ENCODE data around the gene LYPD6.
A peak's percentile ranks its signal among the peaks of the same experiment; 100 is the strongest.

LYPD6 gene

GRCh38 chr2:149409506-149409905, 79.1 kb downstream of the LYPD6 start:
- no peak for DNase-seq (ENCODE audit: low read depth)

GRCh38 chr2:149410701-149411484, 80.5 kb downstream of the LYPD6 start:
- DNase-seq (ENCODE audit: low read depth): peak; percentile 85

- DNase-seq (ENCODE audit: low read depth): no peak
Measured at GRCh38 chr2:149413487-149413886, 83.1 kb downstream of the LYPD6 start.

DNA sequence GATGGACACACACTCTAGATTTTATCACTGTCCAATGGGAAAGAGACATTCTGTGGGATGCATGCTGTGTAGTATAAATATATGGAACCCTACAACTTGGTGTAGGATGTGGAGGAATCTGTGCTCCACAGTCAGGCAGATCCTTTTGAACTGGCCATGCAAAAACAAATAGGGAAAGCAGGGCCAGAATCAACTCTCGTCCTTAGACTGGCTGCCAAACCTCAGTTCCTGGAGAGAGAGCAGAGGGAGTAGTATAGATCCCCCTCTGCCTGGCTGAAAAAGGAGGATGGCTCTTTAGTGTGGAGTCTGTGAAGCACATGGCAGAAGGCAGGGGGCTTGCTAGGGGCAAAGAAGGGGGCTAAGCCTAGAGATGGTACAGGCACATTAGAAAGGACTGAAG, 84.7 kb downstream of the LYPD6 start:
- no peak for DNase-seq (ENCODE audit: low read depth)

DNA sequence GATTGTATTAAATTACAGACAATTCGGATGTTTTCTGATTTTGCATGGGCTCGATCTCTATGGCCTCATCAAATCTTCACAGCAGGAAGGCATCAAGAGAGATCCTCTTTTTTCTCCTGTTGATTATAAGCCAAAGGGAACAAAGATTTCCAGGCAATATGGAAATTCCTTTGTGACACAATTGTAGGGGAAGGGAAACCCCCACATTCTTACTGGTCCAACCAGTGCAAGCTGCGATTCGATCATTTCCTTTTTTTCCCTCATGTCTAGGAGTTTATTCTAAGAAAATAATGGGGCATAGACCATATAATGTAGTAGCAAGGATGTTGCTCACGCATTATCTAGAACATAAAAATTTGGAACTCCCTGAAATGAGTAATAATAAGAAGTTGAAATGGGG, 87.7 kb downstream of the LYPD6 start:
- no peak for DNase-seq (ENCODE audit: low read depth)

DNA sequence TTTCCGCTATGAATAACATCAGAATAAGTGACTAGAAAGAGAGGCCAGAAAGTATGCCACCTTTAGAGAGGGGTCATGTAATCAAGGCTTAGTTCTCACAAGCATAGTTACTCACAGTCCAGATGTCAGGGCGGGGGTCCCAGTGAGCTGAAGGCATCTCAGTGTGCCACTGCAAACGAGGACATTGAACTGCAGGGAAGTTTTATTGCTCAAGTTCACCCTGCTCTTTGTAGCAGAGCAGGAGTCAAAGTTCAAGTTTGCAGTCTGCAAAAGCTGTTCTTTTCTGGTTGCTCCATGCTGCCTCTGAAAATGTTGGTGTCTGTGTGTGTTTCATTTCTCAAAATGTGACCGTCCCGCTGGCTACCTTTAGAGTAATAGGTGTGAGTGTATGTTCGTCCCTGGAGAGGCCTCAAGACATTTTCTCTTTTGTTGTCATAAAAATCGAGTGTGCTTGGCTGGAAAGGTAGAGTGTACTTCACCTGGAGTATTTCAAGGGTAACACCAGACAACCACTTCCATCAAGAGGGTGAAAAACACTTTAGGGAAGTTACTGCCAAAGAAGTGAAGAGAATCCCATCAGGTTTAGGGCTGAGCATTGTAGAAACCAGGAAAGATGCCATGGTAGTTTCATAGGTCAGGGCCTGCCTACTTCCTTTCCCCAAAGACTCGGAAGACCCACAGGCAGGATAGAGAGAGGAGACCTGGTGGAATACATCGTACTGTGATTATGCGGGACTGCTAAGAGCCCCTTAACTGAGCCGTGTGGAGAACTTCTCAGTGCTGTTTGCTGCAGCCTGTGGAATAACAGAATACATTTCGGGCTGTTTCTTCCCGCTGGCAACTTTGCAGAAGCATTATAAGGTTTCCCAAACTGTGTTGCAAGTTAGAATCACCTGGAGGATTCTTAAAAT, 89.9 kb downstream of the LYPD6 start:
- DNase-seq (ENCODE audit: low read depth): no peak

DNA sequence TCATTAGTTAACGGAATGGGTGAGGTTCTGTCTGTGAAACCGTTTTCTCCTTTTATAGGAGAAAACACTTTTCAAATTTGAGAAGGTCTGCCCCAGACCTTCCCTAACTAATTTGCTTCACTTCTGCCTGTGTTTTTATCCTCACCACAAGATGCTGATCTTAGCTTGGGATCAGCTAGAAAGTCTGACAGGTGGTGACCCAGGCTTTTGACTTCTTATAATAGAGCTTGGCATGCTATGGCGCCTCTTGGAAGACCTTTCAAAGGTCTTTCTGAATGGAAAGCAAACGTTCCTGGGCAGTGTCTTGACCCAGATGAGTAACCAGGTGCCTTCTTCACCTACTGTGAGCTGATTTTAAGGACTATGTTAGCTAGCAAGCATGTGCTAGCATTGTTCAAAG, 91.4 kb downstream of the LYPD6 start:
- no peak for DNase-seq (ENCODE audit: low read depth)

- no peak for DNase-seq (ENCODE audit: low read depth)
Measured at GRCh38 chr2:149422337-149422990, 92.1 kb downstream of the LYPD6 start.

- DNase-seq (ENCODE audit: low read depth): no peak
Measured at GRCh38 chr2:149422991-149423338, 92.6 kb downstream of the LYPD6 start.

DNA sequence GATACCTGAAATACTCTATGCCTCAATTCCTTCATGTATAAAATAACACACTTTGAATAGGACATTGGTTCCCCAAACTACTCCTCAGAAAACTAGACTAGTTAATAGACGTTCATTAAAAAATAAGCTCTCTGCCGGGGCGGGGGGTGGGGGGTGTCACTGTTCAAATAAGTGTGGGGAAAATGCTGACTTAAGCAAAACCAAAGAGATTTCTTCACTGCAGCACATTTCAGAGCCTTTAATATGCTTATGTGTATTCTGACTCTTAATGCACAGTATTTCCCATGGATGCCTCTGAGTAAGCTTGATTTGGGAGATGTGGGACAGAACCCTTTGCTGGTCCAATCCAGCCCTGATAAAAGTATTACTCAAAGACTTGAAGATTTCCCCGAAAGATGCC, 93.2 kb downstream of the LYPD6 start:
- DNase-seq (ENCODE audit: low read depth): no peak

GRCh38 chr2:149427387-149427786, 97.0 kb downstream of the LYPD6 start:
- DNase-seq (ENCODE audit: low read depth): no peak

DNA sequence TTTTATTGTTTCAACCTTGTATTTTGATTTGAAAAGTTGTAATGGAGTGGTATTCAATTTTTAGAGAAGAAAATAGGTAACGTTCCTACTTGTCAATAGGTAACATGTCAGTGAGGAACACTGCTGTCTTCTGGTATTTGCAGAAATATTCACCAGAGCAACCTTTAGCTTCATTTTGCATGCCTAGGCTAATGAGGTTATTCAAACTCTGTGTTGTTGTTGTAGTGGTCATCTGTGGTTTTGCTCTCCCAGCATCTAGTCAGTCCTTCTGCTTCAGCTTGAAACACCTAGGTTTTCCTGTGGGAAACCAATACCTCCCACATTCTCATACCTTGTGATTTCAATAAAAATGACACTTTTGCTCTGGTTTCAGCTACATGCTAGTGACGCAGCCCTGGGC, 98.4 kb downstream of the LYPD6 start:
- no peak for DNase-seq (ENCODE audit: low read depth)

- DNase-seq (ENCODE audit: low read depth): no peak
Measured at GRCh38 chr2:149430743-149431736, 100.7 kb downstream of the LYPD6 start.

DNA sequence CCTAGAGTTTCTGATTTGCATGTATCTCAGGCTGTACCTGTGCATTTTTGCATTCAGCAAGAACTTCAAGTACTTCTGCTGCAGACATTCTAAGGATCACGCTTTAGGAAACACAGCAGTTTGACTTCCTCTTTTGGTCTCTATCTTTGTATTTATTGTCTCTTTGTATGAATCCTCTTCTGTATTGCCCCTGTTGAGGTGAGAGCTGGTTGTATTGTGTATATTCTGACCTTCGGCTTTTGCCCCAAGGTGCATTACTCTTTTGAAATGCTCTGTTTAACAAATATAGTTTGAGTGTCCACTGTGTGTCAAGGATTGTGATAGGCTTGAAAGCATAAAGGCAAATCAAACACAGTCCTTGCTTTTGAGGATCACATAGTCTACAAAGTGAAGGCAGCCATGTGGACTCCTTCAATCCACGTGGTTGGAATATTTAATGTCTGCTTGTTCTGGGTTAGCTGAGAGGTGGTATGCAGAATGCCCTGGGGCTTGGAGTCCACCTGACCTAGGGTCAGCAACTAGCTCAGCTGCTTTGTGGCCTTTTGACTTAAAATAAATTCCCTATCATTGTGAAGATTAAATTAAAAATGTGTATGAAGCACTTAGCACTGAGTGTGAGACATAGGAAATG, 108.1 kb downstream of the LYPD6 start:
- DNase-seq (ENCODE audit: low read depth): no peak

DNA sequence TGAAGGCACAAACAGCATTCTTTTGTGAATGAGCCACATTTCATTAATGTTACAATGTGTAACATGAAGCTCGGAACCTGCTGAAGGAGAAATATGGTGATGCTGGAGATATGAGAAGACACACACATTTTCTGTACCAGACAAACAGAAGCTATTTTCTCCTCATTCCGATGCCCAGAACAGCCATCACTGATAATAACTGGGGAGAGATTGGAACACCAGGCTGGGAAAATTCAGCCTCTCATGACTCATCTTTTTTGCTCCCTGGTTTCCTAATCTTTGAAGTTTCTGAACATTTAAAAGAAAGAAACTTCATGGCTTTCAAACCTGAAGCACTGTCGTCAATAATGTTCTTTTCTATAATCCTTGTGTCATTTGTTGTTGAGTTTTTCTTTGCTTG, 110.9 kb downstream of the LYPD6 start:
- DNase-seq (ENCODE audit: low read depth): no peak

DNA sequence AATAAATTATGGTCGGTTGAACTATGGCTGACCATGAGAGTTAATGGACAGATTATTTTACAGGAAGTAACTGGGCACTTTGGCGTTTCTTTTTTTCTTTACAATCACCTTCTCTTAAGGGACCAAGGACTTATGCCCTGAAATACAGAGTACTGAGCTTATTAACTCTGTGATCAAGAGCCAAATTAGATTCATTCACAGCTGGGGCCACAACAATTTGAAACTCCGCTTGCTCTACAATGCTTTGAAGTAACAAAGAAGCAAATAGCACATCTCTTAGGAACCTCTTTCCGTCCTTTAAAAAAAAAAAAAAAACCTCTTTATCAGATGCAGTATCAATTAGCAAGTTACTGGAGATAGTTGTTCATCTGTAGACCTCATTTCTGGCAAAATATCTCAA, 112.0 kb downstream of the LYPD6 start:
- DNase-seq (ENCODE audit: low read depth): no peak

DNA sequence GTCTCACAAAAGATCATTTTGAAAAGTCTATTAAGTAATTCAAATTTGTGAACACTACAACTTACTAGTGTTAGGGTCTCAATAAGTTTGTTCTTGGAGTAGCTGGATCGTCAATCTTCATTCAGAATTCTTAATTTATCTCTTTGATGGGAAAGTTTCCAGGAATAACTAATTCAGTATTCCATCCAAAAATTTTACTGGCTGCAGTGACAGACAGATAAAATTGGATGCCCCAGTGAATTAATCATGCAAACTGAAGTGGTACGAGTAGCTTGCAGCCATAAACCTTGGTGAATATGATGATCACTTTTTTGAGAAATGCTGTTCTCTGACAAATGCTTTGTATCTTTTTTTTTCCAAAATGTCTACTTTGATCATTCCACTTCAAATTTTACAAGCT, 112.8 kb downstream of the LYPD6 start:
- DNase-seq (ENCODE audit: low read depth): no peak

- no peak for DNase-seq (ENCODE audit: low read depth)
Measured at GRCh38 chr2:149446748-149447147, 116.4 kb downstream of the LYPD6 start.

DNA sequence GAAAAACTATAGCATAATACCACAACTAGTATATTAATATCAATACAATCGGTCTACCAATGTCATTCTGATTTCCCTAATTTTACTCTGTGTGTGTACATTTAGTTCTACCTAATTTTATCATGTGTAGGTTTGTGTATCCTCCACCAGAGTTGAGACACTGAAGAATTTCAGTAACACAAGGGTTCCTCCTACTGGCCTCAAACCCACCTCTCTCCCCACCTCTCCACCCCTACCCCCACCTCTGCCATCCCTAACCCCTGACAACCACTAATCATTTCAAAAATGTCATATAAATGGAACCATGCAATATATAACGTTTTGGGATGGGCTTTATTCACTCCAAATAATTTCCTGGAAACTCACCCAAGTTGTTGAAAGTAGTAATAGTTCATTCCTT, 117.9 kb downstream of the LYPD6 start:
- no peak for DNase-seq (ENCODE audit: low read depth)

DNA sequence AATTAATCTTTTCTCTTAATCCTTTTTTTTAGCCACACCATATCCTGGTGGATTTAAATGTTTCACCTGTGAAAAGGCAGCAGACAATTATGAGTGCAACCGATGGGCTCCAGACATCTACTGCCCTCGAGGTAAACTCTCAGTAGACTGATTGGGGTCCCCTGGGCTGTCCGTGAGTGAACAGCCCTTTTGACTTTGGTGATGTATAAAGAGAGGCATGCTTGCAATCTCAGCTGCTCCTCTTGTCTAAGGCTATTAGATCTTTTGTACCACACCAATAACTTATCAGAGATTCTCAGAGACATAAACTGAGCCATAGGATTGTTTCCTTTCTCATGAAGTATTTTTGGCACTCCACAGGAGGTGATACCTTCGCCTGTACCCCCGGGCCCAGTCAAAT, 118.6 kb downstream of the LYPD6 start:
- no peak for DNase-seq (ENCODE audit: low read depth)

All from non-pigmented ciliary epithelial cell (primary cell).